MG63 (cell line): Measurements from ENCODE around the gene SPRR1B. TPM values are rescaled to one million over a fixed set of nuclear protein-coding genes. Genes with fewer than 3 reads are reported as not detected.
"Not testable (repeated sequence)": the region's sequence is repeated elsewhere in the genome, so short reads cannot be mapped to it uniquely, and the experiment has no call there.

Source experiments
- DNase-seq: peaks from one replicate; pipeline ENCODE4 v3.0.0-alpha.2; 2020
- H3K27me3 ChIP-seq: fragments of 250-450 bp; sonication (Bioruptor Pico); 2 replicates; pipeline ENCODE4 v1.5.1; 2020; ENCODE audit warnings: mild to moderate bottlenecking, moderate library complexity
- H3K36me3 ChIP-seq: fragments of 250-450 bp; sonication (Bioruptor Pico); 2 replicates; pipeline ENCODE4 v1.5.1; 2020; ENCODE audit warnings: mild to moderate bottlenecking, moderate library complexity
- H3K4me3 ChIP-seq: fragments of 250-450 bp; sonication (Bioruptor Pico); 2 replicates; pipeline ENCODE4 v1.5.1; 2020; ENCODE audit warnings: mild to moderate bottlenecking, moderate library complexity
- H3K9me3 ChIP-seq: fragments of 250-450 bp; sonication (Bioruptor Pico); 2 replicates; pipeline ENCODE4 v1.5.1; 2020; ENCODE audit warnings: mild to moderate bottlenecking, moderate library complexity
- total RNA-seq: library from RNA; depleted of rRNA; stranded (reverse); fragments of >200 nt; shearing (Covaris generic); gene quantifications from 2 replicates; pipeline ENCODE4 v1.2.3, GENCODE V29; 2014; ENCODE audit warnings: low replicate concordance

The SPRR1B gene
- total RNA-seq, 1 experiment from 2014 or later: not detected

- H3K4me3 ChIP-seq: no peak overlapping the region
- no peak for DNase-seq
- H3K27me3 ChIP-seq: peaks cover 6% of the 10 kb centered on the region
- H3K9me3 ChIP-seq: no peaks in the 10 kb centered on the region
- no peaks in the 10 kb centered on the region for H3K36me3 ChIP-seq
Observed at GRCh38 chr1:153024413-153024812, 6.6 kb upstream of the SPRR1B start.

- DNase-seq: no peak
- no peaks in the 10 kb centered on the region for H3K36me3 ChIP-seq
Observed at GRCh38 chr1:153025797-153026196, 5.2 kb upstream of the SPRR1B start.

GRCh38 chr1:153028766-153029165, 2.2 kb upstream of the SPRR1B start:
- Histone ChIP-seq H3K36me3 (no peaks in the 10 kb centered on the region), H3K4me3 (no peak overlapping the region), H3K9me3 (no peaks in the 10 kb centered on the region), H3K27me3 (peaks cover 2% of the 10 kb centered on the region; the same call in 1 of the 2 replicates)
- no peak for DNase-seq

More at GRCh38 chr1:153025797-153026196, 5.2 kb upstream of the SPRR1B start:
- H3K4me3 ChIP-seq: no peak overlapping the region
- H3K27me3 ChIP-seq: peaks cover 2% of the 10 kb centered on the region; the same call in 1 of the 2 replicates
- no peaks in the 10 kb centered on the region for H3K9me3 ChIP-seq

GRCh38 chr1:153032073-153032472, 1.1 kb downstream of the SPRR1B start:
- 0 out of 2 replicates have a peak, but pooled peaks cover 6% of the 10 kb centered on the region for H3K27me3 ChIP-seq

GRCh38 chr1:153032677-153033308, 1.8 kb downstream of the SPRR1B start:
- H3K4me3 ChIP-seq: no peak overlapping the region
- peak; percentile 83 for DNase-seq
- H3K9me3 ChIP-seq: no peaks in the 10 kb centered on the region
- H3K27me3 ChIP-seq: peaks cover 7% of the 10 kb centered on the region; the same call in 1 of the 2 replicates
- no peaks in the 10 kb centered on the region for H3K36me3 ChIP-seq

More at GRCh38 chr1:153032073-153032472, 1.1 kb downstream of the SPRR1B start:
- no peak for DNase-seq
- Histone ChIP-seq H3K4me3 (no peak overlapping the region), H3K36me3 (no peaks in the 10 kb centered on the region), H3K9me3 (no peaks in the 10 kb centered on the region)

- H3K9me3 ChIP-seq: no peaks in the 10 kb centered on the region
- DNase-seq: no peak
- H3K36me3 ChIP-seq: no peaks in the 10 kb centered on the region
- H3K27me3 ChIP-seq: peaks cover 11% of the 10 kb centered on the region
- H3K4me3 ChIP-seq: no peak overlapping the region
Observed at GRCh38 chr1:153035211-153035610, 4.2 kb downstream of the SPRR1B start.

GRCh38 chr1:153040950-153041631, 10.1 kb downstream of the SPRR1B start, which contains the start of gene SPRR2D:
Gene SPRR2D (minus strand): TSS chr1:153041120. CDS start chr1:153040346, 774 bp downstream.
- Histone ChIP-seq H3K9me3 (no peaks in the 10 kb centered on the region), H3K4me3 (no peak within 1 kb of the TSS), H3K36me3 (no peaks in the 10 kb centered on the region), H3K27me3 (peaks cover 24% of the 10 kb centered on the region)
- no peak for DNase-seq

GRCh38 chr1:153049211-153049610, 18.2 kb downstream of the SPRR1B start:
- Histone ChIP-seq H3K36me3 (no peaks in the 10 kb centered on the region), H3K27me3 (peaks cover 16% of the 10 kb centered on the region), H3K4me3 (no peak overlapping the region), H3K9me3 (no peaks in the 10 kb centered on the region)
- no peak for DNase-seq

GRCh38 chr1:153056111-153056510, 25.1 kb downstream of the SPRR1B start:
- DNase-seq, H3K9me3 ChIP-seq, H3K4me3 ChIP-seq, H3K36me3 ChIP-seq: not testable (repeated sequence)
- H3K27me3 ChIP-seq: peaks cover 20% of the 10 kb centered on the region

- H3K4me3 ChIP-seq: no peak within 1 kb of the TSS
- peaks cover 16% of the 10 kb centered on the region for H3K27me3 ChIP-seq
- DNase-seq: no peak
- H3K9me3 ChIP-seq: no peaks in the 10 kb centered on the region
- no peaks in the 10 kb centered on the region for H3K36me3 ChIP-seq
Observed at GRCh38 chr1:153057375-153057774, 26.4 kb downstream of the SPRR1B start, which contains the start of gene SPRR2A. Gene SPRR2A (minus strand): TSS chr1:153057512. CDS start chr1:153056735, 777 bp downstream.

GRCh38 chr1:153058154-153058553, 27.2 kb downstream of the SPRR1B start:
- Histone ChIP-seq H3K27me3 (peaks cover 16% of the 10 kb centered on the region), H3K36me3 (no peaks in the 10 kb centered on the region), H3K9me3 (no peaks in the 10 kb centered on the region), H3K4me3 (no peak overlapping the region)
- DNase-seq: no peak

GRCh38 chr1:153058826-153059784, 28.1 kb downstream of the SPRR1B start:
- Histone ChIP-seq H3K4me3 (no peak overlapping the region), H3K36me3 (no peaks in the 10 kb centered on the region), H3K9me3 (no peaks in the 10 kb centered on the region), H3K27me3 (peaks cover 14% of the 10 kb centered on the region)
- no peak for DNase-seq

- no peaks in the 10 kb centered on the region for H3K36me3 ChIP-seq
- H3K9me3 ChIP-seq: no peaks in the 10 kb centered on the region
- no peak for DNase-seq
- no peak overlapping the region for H3K4me3 ChIP-seq
- H3K27me3 ChIP-seq: peaks cover 8% of the 10 kb centered on the region
Observed at GRCh38 chr1:153070243-153070642, 39.2 kb downstream of the SPRR1B start.

GRCh38 chr1:153071511-153071910, 40.5 kb downstream of the SPRR1B start, which contains the start of gene SPRR2B:
Gene SPRR2B (minus strand): TSS chr1:153071611. CDS start chr1:153070839, 772 bp downstream.
- Histone ChIP-seq H3K36me3 (no peaks in the 10 kb centered on the region), H3K27me3 (peaks cover 5% of the 10 kb centered on the region), H3K4me3 (no peak within 1 kb of the TSS), H3K9me3 (no peaks in the 10 kb centered on the region)
- no peak for DNase-seq

- Histone ChIP-seq H3K9me3 (no peaks in the 10 kb centered on the region), H3K36me3 (no peaks in the 10 kb centered on the region), H3K27me3 (no peaks in the 10 kb centered on the region; the same call in 1 of the 2 replicates), H3K4me3 (no peak overlapping the region)
- DNase-seq: no peak
Observed at GRCh38 chr1:153072806-153073726, 42.1 kb downstream of the SPRR1B start.
